ENCODE data around the gene DUSP14. TPM values are rescaled to one million over a fixed set of nuclear protein-coding genes. Genes with fewer than 3 reads are reported as not detected.

The DUSP14 gene
- total RNA-seq, 6 donors from 2014 or later, result 4.2 to 40.0 (median 9.4) TPM

- H3K27me3 ChIP-seq, result no peaks in the 10 kb centered on the region
- H3K27ac ChIP-seq, result no peak overlapping the region
- no peak overlapping the region for H3K4me3 ChIP-seq
- ATAC-seq (ENCODE audit: low FRiP score in 2 of 2) (no peak), DNase-seq (no peak)
- 94 to 96% methylated on average over 3 of the region's 3 CpGs for WGBS, 2 donors
- peaks cover 9 to 74% (median 19%) of the 10 kb centered on the region in 4 donors for H3K36me3 ChIP-seq
- H3K4me1 ChIP-seq, result no peaks in the 10 kb centered on the region
- no peak for TF ChIP-seq POLR2AphosphoS5 (IDR thresholded peaks at IDR 0.05)
- TF ChIP-seq, protein P1, sequence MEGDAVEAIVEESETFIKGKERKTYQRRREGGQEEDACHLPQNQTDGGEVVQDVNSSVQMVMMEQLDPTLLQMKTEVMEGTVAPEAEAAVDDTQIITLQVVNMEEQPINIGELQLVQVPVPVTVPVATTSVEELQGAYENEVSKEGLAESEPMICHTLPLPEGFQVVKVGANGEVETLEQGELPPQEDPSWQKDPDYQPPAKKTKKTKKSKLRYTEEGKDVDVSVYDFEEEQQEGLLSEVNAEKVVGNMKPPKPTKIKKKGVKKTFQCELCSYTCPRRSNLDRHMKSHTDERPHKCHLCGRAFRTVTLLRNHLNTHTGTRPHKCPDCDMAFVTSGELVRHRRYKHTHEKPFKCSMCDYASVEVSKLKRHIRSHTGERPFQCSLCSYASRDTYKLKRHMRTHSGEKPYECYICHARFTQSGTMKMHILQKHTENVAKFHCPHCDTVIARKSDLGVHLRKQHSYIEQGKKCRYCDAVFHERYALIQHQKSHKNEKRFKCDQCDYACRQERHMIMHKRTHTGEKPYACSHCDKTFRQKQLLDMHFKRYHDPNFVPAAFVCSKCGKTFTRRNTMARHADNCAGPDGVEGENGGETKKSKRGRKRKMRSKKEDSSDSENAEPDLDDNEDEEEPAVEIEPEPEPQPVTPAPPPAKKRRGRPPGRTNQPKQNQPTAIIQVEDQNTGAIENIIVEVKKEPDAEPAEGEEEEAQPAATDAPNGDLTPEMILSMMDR (IDR thresholded peaks at IDR 0.05), result no peak
- no peak for TF ChIP-seq POLR2A (IDR thresholded peaks at IDR 0.05)
- no peaks in the 10 kb centered on the region for H3K9me3 ChIP-seq
Measured at GRCh38 chr17:37463039-37463438, 26.7 kb upstream of the DUSP14 start.

GRCh38 chr17:37465069-37465616 lies 24.5 kb upstream of the DUSP14 start:
- 93 to 94% methylated on average over 7 of the region's 7 CpGs for WGBS, 2 donors
- Histone ChIP-seq H3K27me3 (no peaks in the 10 kb centered on the region), H3K4me3 (no peak overlapping the region), H3K4me1 (no peaks in the 10 kb centered on the region), H3K9me3 (no peaks in the 10 kb centered on the region), H3K36me3 (peaks cover 9 to 88% (median 28%) of the 10 kb centered on the region in 4 donors), H3K27ac (no peak overlapping the region)
- DNase-seq (no peak), ATAC-seq (ENCODE audit: low FRiP score in 2 of 2) (no peak)
- no peak for TF ChIP-seq POLR2A (IDR thresholded peaks at IDR 0.05)
- no peak for TF ChIP-seq EP300 (IDR thresholded peaks at IDR 0.05)
- TF ChIP-seq, protein P1 (IDR thresholded peaks at IDR 0.05), result no peak
- TF ChIP-seq POLR2AphosphoS5 (IDR thresholded peaks at IDR 0.05), result no peak

GRCh38 chr17:37466471-37466870 lies 23.2 kb upstream of the DUSP14 start:
- Histone ChIP-seq H3K4me1 (no peaks in the 10 kb centered on the region), H3K27ac (no peak overlapping the region), H3K36me3 (peaks cover 9 to 91% (median 39%) of the 10 kb centered on the region in 4 donors), H3K9me3 (no peaks in the 10 kb centered on the region), H3K4me3 (no peak overlapping the region), H3K27me3 (no peaks in the 10 kb centered on the region)
- no peak for TF ChIP-seq EP300 (IDR thresholded peaks at IDR 0.05)
- TF ChIP-seq POLR2AphosphoS5 (IDR thresholded peaks at IDR 0.05), result no peak
- TF ChIP-seq POLR2A (IDR thresholded peaks at IDR 0.05), result no peak
- TF ChIP-seq, protein P1 (IDR thresholded peaks at IDR 0.05), result no peak
- DNase-seq (no peak), ATAC-seq (ENCODE audit: low FRiP score in 2 of 2) (no peak)
- 94 to 95% methylated on average over 1 of the region's 1 CpG for WGBS, 2 donors

GRCh38 chr17:37470181-37470580 lies 19.5 kb upstream of the DUSP14 start:
- H3K27me3 ChIP-seq, result no peaks in the 10 kb centered on the region
- TF ChIP-seq POLR2AphosphoS5 (IDR thresholded peaks at IDR 0.05) (no peak), POLR2A (IDR thresholded peaks at IDR 0.05) (no peak), EP300 (IDR thresholded peaks at IDR 0.05) (no peak)
- TF ChIP-seq, protein P1 (IDR thresholded peaks at IDR 0.05), result no peak
- 74 to 77% methylated on average over 7 of the region's 7 CpGs for WGBS, 2 donors
- no peaks in the 10 kb centered on the region for H3K4me1 ChIP-seq
- no peaks in the 10 kb centered on the region for H3K9me3 ChIP-seq
- no peak overlapping the region for H3K27ac ChIP-seq
- H3K4me3 ChIP-seq, result no peak overlapping the region
- DNase-seq, result no peak
- H3K36me3 ChIP-seq, result peaks cover 18 to 100% (median 56%) of the 10 kb centered on the region in 4 donors
- no peak for ATAC-seq (ENCODE audit: low FRiP score in 2 of 2)

Data from upper lobe of left lung (tissue), 6 donors.